ENCODE results near the gene WDR72. TPM values are rescaled to one million over a fixed set of nuclear protein-coding genes. Genes with fewer than 3 reads are reported as not detected.

Gene WDR72
- total and polyA plus RNA-seq, 4 donors: 6.1 to 55.4 (median 17.0) TPM

- peak overlapping the region in 1 of 2 donors; percentile 55 for H3K27ac ChIP-seq (ENCODE audit: low read depth in 1 of 2, low read length in 2 of 2)
- H3K4me3 ChIP-seq (ENCODE audit: low read depth in 1 of 3, low read length in 3 of 3): peak overlapping the region; percentile 33 to 59 (median 49)
- H3K36me3 ChIP-seq (ENCODE audit: control insufficient read depth in 4 of 4, insufficient read depth in 3 of 4, low read depth in 1 of 4, low read length in 3 of 4): no peaks in the 10 kb centered on the region
- H3K4me1 ChIP-seq (ENCODE audit: control insufficient read depth in 4 of 4, insufficient read depth in 4 of 4, low read length in 3 of 4): peaks cover 0 to 31% (median 7%) of the 10 kb centered on the region in 4 donors
- 23% methylated on average over 4 of the region's 4 CpGs for WGBS
- no peaks in the 10 kb centered on the region for H3K27me3 ChIP-seq (ENCODE audit: control insufficient read depth in 4 of 4, insufficient read depth in 4 of 4, low read length in 3 of 4)
- no peak for DNase-seq (ENCODE audit: low spot score)
- peak overlapping the region; percentile 38 to 86 for H3K9ac ChIP-seq (ENCODE audit: low read depth in 1 of 2, low read length in 2 of 2)
- H3K9me3 ChIP-seq (ENCODE audit: control insufficient read depth in 4 of 4, low read length in 3 of 4): no peaks in the 10 kb centered on the region
- TF ChIP-seq RXRA (IDR thresholded peaks at IDR 0.05) (no peak), YY1 (IDR thresholded peaks at IDR 0.05) (peak; percentile 52), SP1 (IDR thresholded peaks at IDR 0.05) (peak; percentile 6), FOXA2 (IDR thresholded peaks at IDR 0.05) (no peak), ATF3 (IDR thresholded peaks at IDR 0.05) (no peak), REST (IDR thresholded peaks at IDR 0.05) (peak; percentile 36), FOXA1 (IDR thresholded peaks at IDR 0.05) (no peak), EGR1 (IDR thresholded peaks at IDR 0.05; ENCODE audit: low read depth in 2 of 2) (no peak), NR2F2 (IDR thresholded peaks at IDR 0.05) (no peak), JUND (IDR thresholded peaks at IDR 0.05) (no peak)
These were observed 48.6 kb downstream of the WDR72 start for GRCh38 chr15:53710906-53711305.

GRCh38 chr15:53709821-53710220 lies 49.6 kb downstream of the WDR72 start:
- peaks cover 0 to 28% (median 6%) of the 10 kb centered on the region in 4 donors for H3K4me1 ChIP-seq (ENCODE audit: control insufficient read depth in 4 of 4, insufficient read depth in 4 of 4, low read length in 3 of 4)
- H3K9ac ChIP-seq (ENCODE audit: low read depth in 1 of 2, low read length in 2 of 2): peak overlapping the region; percentile 22 to 86
- TF ChIP-seq TAF1 (conservative IDR thresholded peaks at IDR 0.05): no peak
- TF ChIP-seq HNF4A (conservative IDR thresholded peaks at IDR 0.05): peak; percentile 23 to 42
- TF ChIP-seq CTCF (IDR thresholded peaks at IDR 0.05; ENCODE audit: low read depth, low read length, missing input control): no peak
- TF ChIP-seq RAD21 (IDR thresholded peaks at IDR 0.05): no peak
- TF ChIP-seq JUND (IDR thresholded peaks at IDR 0.05): no peak
- TF ChIP-seq FOXA2 (IDR thresholded peaks at IDR 0.05): no peak
- no peak for TF ChIP-seq GABPA (IDR thresholded peaks at IDR 0.05 in 1 of 2, conservative IDR thresholded peaks at IDR 0.05 in 1 of 2)
- H3K27ac ChIP-seq (ENCODE audit: low read depth in 1 of 2, low read length in 2 of 2): peak overlapping the region in 1 of 2 donors; percentile 0
- no peaks in the 10 kb centered on the region for H3K27me3 ChIP-seq (ENCODE audit: control insufficient read depth in 4 of 4, insufficient read depth in 4 of 4, low read length in 3 of 4)
- H3K9me3 ChIP-seq (ENCODE audit: control insufficient read depth in 4 of 4, low read length in 3 of 4): no peaks in the 10 kb centered on the region
- WGBS: 22% methylated on average over 2 of the region's 2 CpGs
- peak overlapping the region; percentile 59 to 66 (median 61) for H3K4me3 ChIP-seq (ENCODE audit: low read depth in 1 of 3, low read length in 3 of 3)
- peaks cover 0 to 3% (median under 1%) of the 10 kb centered on the region in 4 donors for H3K36me3 ChIP-seq (ENCODE audit: control insufficient read depth in 4 of 4, insufficient read depth in 3 of 4, low read depth in 1 of 4, low read length in 3 of 4)
- DNase-seq (ENCODE audit: low spot score): no peak

All from liver (tissue), 9 donors.